Choroid plexus epithelial cell (primary cell): ENCODE results near the gene MT1F.

Experiments
- DNase-seq: peaks from one replicate; pipeline ENCODE4 v3.0.0-alpha.2; 2010; ENCODE audit warnings: low read depth
- H3K4me3 ChIP-seq: 2 replicates; pipeline ENCODE4 v1.5.1; 2011; ENCODE audit warnings: low read depth, mild to moderate bottlenecking, control low read depth, low read length, moderate library complexity
- TF ChIP-seq, protein P1 (sequence below): conservative IDR thresholded peaks from 2 replicates; pipeline ENCODE4 v1.5.1; 2011; ENCODE audit warnings: low read depth, mild to moderate bottlenecking, control low read depth, inconsistent platforms, low read length, moderate library complexity

The MT1F gene

GRCh38 chr16:56626685-56627084 is 31.1 kb upstream of the MT1F start:
- no peak for DNase-seq
- TF ChIP-seq, protein P1, sequence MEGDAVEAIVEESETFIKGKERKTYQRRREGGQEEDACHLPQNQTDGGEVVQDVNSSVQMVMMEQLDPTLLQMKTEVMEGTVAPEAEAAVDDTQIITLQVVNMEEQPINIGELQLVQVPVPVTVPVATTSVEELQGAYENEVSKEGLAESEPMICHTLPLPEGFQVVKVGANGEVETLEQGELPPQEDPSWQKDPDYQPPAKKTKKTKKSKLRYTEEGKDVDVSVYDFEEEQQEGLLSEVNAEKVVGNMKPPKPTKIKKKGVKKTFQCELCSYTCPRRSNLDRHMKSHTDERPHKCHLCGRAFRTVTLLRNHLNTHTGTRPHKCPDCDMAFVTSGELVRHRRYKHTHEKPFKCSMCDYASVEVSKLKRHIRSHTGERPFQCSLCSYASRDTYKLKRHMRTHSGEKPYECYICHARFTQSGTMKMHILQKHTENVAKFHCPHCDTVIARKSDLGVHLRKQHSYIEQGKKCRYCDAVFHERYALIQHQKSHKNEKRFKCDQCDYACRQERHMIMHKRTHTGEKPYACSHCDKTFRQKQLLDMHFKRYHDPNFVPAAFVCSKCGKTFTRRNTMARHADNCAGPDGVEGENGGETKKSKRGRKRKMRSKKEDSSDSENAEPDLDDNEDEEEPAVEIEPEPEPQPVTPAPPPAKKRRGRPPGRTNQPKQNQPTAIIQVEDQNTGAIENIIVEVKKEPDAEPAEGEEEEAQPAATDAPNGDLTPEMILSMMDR = no peak
- peak overlapping the region; percentile 72 for H3K4me3 ChIP-seq

DNA sequence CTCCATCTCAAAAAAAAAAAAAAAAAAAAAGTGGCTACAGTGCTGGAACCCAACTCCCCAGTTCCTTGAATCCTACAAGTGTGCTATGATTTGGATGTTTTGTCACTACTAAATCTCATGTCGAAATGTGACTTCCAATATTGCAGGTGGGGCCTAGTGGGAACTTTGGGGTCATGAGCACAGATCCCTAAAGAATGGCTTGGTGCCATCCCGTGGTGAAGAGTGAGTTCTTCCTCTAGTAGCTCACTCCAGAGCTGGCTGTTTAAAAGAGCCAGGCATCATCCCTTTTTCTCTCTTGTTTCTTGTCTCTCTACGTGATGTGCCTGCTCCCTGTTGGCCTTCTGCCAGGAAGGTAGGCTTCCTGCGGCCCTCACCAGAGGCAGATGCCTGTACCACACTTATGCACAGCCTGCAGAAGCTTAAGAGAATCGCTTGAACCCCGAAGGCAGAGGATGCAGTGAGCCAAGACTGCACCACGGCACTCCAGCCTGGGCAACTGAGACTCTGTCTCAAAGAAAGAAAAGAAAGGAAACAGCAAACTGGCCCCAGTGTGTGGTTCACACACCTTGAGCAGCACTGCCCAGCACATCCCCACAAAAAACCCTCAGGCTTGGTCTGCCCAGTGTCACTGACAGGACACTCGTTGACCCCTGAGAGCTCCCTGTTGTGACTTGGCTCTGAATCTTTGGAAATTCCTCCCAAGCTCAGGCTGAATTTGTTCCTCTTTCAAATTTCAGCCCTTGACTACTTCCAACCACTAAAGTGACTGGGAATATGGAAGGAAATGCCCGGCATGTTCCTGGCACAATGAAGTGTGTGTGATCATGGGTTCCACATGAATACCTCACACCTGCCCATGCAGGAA is 29.0 kb upstream of the MT1F start:
- no peak overlapping the region for H3K4me3 ChIP-seq
- TF ChIP-seq, protein P1 = peak; percentile 7
- DNase-seq = peak; percentile 33

- H3K4me3 ChIP-seq = no peak overlapping the region
- TF ChIP-seq, protein P1 = no peak
- DNase-seq = no peak
Measured at GRCh38 chr16:56629531-56629930, 28.2 kb upstream of the MT1F start.

DNA sequence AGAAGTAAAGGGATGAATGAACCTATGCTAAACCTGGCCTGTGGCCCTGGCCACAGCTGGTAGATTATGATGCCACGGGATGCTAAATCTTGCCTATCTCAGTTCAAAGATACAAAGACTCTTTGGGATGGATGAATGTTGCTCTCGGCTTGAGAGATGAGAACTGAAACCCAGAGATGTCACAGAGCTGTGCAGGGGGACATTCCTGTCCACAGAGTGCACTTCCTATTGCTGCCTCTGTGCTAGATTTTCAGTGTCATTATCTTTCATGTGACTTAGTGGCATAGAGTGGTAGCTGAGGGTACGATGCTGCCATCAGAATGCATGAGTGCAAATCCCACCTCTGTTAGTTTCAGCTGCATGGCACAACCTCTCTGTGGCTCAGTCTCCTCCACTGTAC is 27.6 kb upstream of the MT1F start:
- DNase-seq = no peak
- TF ChIP-seq, protein P1 = no peak
- H3K4me3 ChIP-seq = no peak overlapping the region

GRCh38 chr16:56631197-56631596 is 26.6 kb upstream of the MT1F start:
- no peak overlapping the region for H3K4me3 ChIP-seq
- no peak for DNase-seq
- TF ChIP-seq, protein P1 = no peak

DNA sequence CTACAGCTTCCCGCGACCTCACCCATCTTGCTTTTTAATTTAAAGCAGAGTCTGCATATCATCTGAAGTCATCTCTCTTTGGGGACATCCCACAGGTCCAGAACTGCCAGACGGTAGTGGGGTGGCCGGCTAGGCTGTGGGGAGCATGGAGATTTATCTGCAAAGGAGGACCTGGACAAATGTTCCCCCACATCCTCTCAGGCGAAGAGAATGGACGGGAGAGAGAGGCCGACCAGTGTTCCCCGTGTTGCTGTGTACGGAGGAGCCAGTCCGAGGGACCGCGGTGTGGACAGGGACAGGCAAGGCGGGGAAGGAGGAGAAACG is 26.0 kb upstream of the MT1F start:
- H3K4me3 ChIP-seq = peak overlapping the region; percentile 53
- DNase-seq = no peak
- TF ChIP-seq, protein P1 = no peak
